DOHH2 (cell line): ENCODE measurements around the gene PCCA.

Experiments used
- CTCF ChIP-seq: fragments of 200-600 bp; sonication (generic); IDR thresholded peaks from one replicate; pipeline ENCODE4 v1.5.1; 2014; ENCODE audit warnings: antibody characterized with exemption, mild to moderate bottlenecking, low read depth, low read length; ENCODE audit not compliant: poor library complexity, severe bottlenecking
- EZH2phosphoT487 ChIP-seq: fragments of 200-600 bp; sonication (generic); IDR thresholded peaks from 2 replicates; pipeline ENCODE4 v1.6.1; 2017; ENCODE audit warnings: borderline replicate concordance, mild to moderate bottlenecking, antibody characterized with exemption, low read length, moderate library complexity, mixed read lengths

GRCh38 chr13:100182900-100183490 is 94.1 kb downstream of the PCCA start:
- no peak for TF ChIP-seq CTCF
- TF ChIP-seq EZH2phosphoT487, result no peak
